Esophagus muscularis mucosa (tissue), 4 donors: ENCODE results near the gene MKS1. TPM values are rescaled to one million over a fixed set of nuclear protein-coding genes. Genes with fewer than 3 reads are reported as not detected.

Experiments
- DNase-seq: peaks from one replicate; pipeline ENCODE4 v3.0.0-alpha.2; 2017; ENCODE audit errors: extremely low spot score
- H3K27ac ChIP-seq, 4 donors: fragments of 200-600 bp; sonication (generic); replicated peaks in 1 of 4; 1 replicate in 3 of 4; 2 replicates in 1 of 4; pipeline ENCODE4 v1.5.1; 2016 to 2019; ENCODE audit warnings: mild to moderate bottlenecking in 1 of 4
- H3K27me3 ChIP-seq, 4 donors: fragments of 200-600 bp; sonication (generic); one replicate each; pipeline versions ENCODE4 v1.5.1 to v1.6.0; 2016 to 2019
- H3K36me3 ChIP-seq, 4 donors: fragments of 200-600 bp; sonication (generic); one replicate each; pipeline ENCODE4 v1.5.1; 2016 to 2019
- H3K4me1 ChIP-seq, 4 donors: fragments of 200-600 bp; sonication (generic); one replicate each; pipeline ENCODE4 v1.5.1; 2016 to 2019
- H3K4me3 ChIP-seq, 4 donors: fragments of 200-600 bp; sonication (generic); 1 replicate in 2 of 4; 2 replicates in 2 of 4; pipeline ENCODE4 v1.5.1; 2016 to 2019; ENCODE audit warnings: mild to moderate bottlenecking in 4 of 4, moderate library complexity in 1 of 4
- H3K9me3 ChIP-seq, 4 donors: fragments of 200-600 bp; sonication (generic); 1 replicate in 3 of 4; 2 replicates in 1 of 4; pipeline ENCODE4 v1.5.1; 2016 to 2019
- CTCF ChIP-seq, 3 experiments: fragments of 200-600 bp in 2 of 3; fragments of 450-650 bp in 1 of 3; sonication (generic) in 2 of 3; IDR thresholded peaks; one replicate each; pipeline ENCODE4 v1.5.1; 2017 to 2019; ENCODE audit warnings: antibody characterized with exemption in 3 of 3, mild to moderate bottlenecking in 2 of 3, moderate library complexity in 1 of 3
- EP300 ChIP-seq: sonication (generic); formaldehyde crosslinking; IDR thresholded peaks from one replicate; pipeline ENCODE4 v1.6.1; 2017; ENCODE audit warnings: antibody characterized with exemption
- POLR2A ChIP-seq: fragments of 450-650 bp; IDR thresholded peaks from one replicate; pipeline ENCODE4 v1.6.1; 2017; ENCODE audit warnings: antibody characterized with exemption, moderate library complexity, mild to moderate bottlenecking, low read depth
- POLR2AphosphoS5 ChIP-seq, 2 donors: sonication (generic); formaldehyde crosslinking; IDR thresholded peaks; one replicate each; pipeline ENCODE4 v1.6.1; 2017; ENCODE audit warnings: antibody characterized with exemption in 2 of 2
- WGBS: methylation state at CpG from one replicate; pipeline ENCODE4 v1.1.5; 2018; 5-methylcytosine and 5-hydroxymethylcytosine counted together
- intact Hi-C: fragments of 100-400 bp; cut with DNase I; formaldehyde crosslinking; loops from one replicate; pipeline ENCODE4 v1.15.1; 2023
- total RNA-seq, 4 donors: library from RNA; depleted of rRNA; stranded (reverse); fragments of >200 nt; gene quantifications; one replicate each; pipeline versions ENCODE4 v1.1.0 to v1.2.1, GENCODE V29; 2016

Gene MKS1
- total RNA-seq, 4 donors from 2014 or later, result 6.2 to 12.5 (median 6.9) TPM

GRCh38 chr17:58239987-58240386 lies 20.9 kb upstream of the MKS1 start:
- no peak overlapping the region for H3K4me3 ChIP-seq
- peaks cover 0 to 63% (median under 1%) of the 10 kb centered on the region in 4 donors for H3K27me3 ChIP-seq
- no peaks in the 10 kb centered on the region for H3K4me1 ChIP-seq
- intact Hi-C loops, result no loop called here
- no peaks in the 10 kb centered on the region for H3K36me3 ChIP-seq
- TF ChIP-seq EP300 (no peak), POLR2AphosphoS5 (IDR thresholded peaks at IDR 0.05) (no peak), POLR2A (no peak), CTCF (IDR thresholded peaks at IDR 0.05) (no peak)
- DNase-seq, result no peak
- H3K9me3 ChIP-seq, result no peaks in the 10 kb centered on the region
- 54% methylated on average over 1 of the region's 1 CpG for WGBS
- no peak overlapping the region for H3K27ac ChIP-seq

- Histone ChIP-seq H3K4me1 (no peaks in the 10 kb centered on the region), H3K36me3 (no peaks in the 10 kb centered on the region), H3K9me3 (no peaks in the 10 kb centered on the region), H3K27me3 (peaks cover 0 to 56% (median 3%) of the 10 kb centered on the region in 4 donors), H3K27ac (no peak within 1 kb of the TSS), H3K4me3 (no peak within 1 kb of the TSS)
- 71% methylated on average over 5 of the region's 5 CpGs for WGBS
- DNase-seq, result no peak
- intact Hi-C loops, result no loop called here
- TF ChIP-seq POLR2A, result no peak
- no peak for TF ChIP-seq EP300
- TF ChIP-seq POLR2AphosphoS5 (IDR thresholded peaks at IDR 0.05), result no peak
- TF ChIP-seq CTCF (IDR thresholded peaks at IDR 0.05), result no peak
Observed at GRCh38 chr17:58238147-58238634, 19.1 kb upstream of the MKS1 start, which contains the start of gene LPO. Gene LPO (plus strand): TSS chr17:58238584. CDS start chr17:58242980, 4,396 bp downstream.

GRCh38 chr17:58236394-58236793 lies 17.3 kb upstream of the MKS1 start:
- Histone ChIP-seq H3K27me3 (peaks cover 0 to 52% (median 3%) of the 10 kb centered on the region in 4 donors), H3K27ac (no peak overlapping the region), H3K9me3 (no peaks in the 10 kb centered on the region), H3K4me1 (no peaks in the 10 kb centered on the region), H3K4me3 (no peak overlapping the region), H3K36me3 (no peaks in the 10 kb centered on the region)
- WGBS, result 60% methylated on average over 2 of the region's 2 CpGs
- intact Hi-C loops, result no loop called here
- peak; percentile 31 for DNase-seq
- TF ChIP-seq CTCF (IDR thresholded peaks at IDR 0.05) (no peak), EP300 (no peak), POLR2AphosphoS5 (IDR thresholded peaks at IDR 0.05) (no peak), POLR2A (no peak)

GRCh38 chr17:58235821-58236220 lies 16.8 kb upstream of the MKS1 start:
- intact Hi-C loops, result no loop called here

More at GRCh38 chr17:58235821-58236220, 16.8 kb upstream of the MKS1 start:
- WGBS, result 50% methylated on average over 1 of the region's 1 CpG
- H3K4me3 ChIP-seq, result no peak overlapping the region
- TF ChIP-seq CTCF (IDR thresholded peaks at IDR 0.05) (no peak), POLR2AphosphoS5 (IDR thresholded peaks at IDR 0.05) (no peak), EP300 (no peak), POLR2A (no peak)
- H3K27me3 ChIP-seq, result peaks cover 0 to 49% (median 3%) of the 10 kb centered on the region in 4 donors
- H3K4me1 ChIP-seq, result no peaks in the 10 kb centered on the region
- H3K36me3 ChIP-seq, result no peaks in the 10 kb centered on the region
- H3K9me3 ChIP-seq, result no peaks in the 10 kb centered on the region
- H3K27ac ChIP-seq, result no peak overlapping the region
- no peak for DNase-seq
